K562 (cell line): ENCODE data around the gene SAPCD1. TPM values are rescaled to one million over a fixed set of nuclear protein-coding genes. Genes with fewer than 3 reads are reported as not detected.

Source experiments
- BCL6 ChIP-seq: fragments of 250-450 bp; sonication (Bioruptor Pico); IDR thresholded peaks from 2 replicates; pipeline ENCODE4 v1.4.0; 2020
- CHD2 ChIP-seq: IDR thresholded peaks from 2 replicates; pipeline ENCODE4 v1.6.1; 2011; ENCODE audit warnings: low read depth, low read length
- ELF4 ChIP-seq: fragments of 450-650 bp; formaldehyde crosslinking; IDR thresholded peaks from 2 replicates; pipeline ENCODE4 v1.4.0; 2022; ENCODE audit warnings: missing genetic modification characterization
- GTF2F1 ChIP-seq: IDR thresholded peaks from 2 replicates; pipeline ENCODE4 v1.6.1; 2011; ENCODE audit warnings: low read depth, low read length, improper control_type of control experiment
- HNRNPK ChIP-seq: fragments of 200-400 bp; formaldehyde crosslinking; IDR thresholded peaks from one replicate; pipeline ENCODE4 v1.6.1; 2018; ENCODE audit warnings: mild to moderate bottlenecking, low read depth, low read length; ENCODE audit not compliant: poor library complexity, severe bottlenecking
- KLF10 ChIP-seq: fragments of 250-450 bp; sonication (Bioruptor Pico); IDR thresholded peaks from 2 replicates; pipeline ENCODE4 v1.6.1; 2021; ENCODE audit warnings: matching md5 sums
- PML ChIP-seq: IDR thresholded peaks from 2 replicates; pipeline ENCODE4 v1.6.1; 2012; ENCODE audit warnings: low read length, inconsistent platforms
- POLR2B ChIP-seq: fragments of 450-650 bp; IDR thresholded peaks from 2 replicates; pipeline ENCODE4 v1.6.1; 2018; ENCODE audit warnings: low read depth; ENCODE audit not compliant: partially characterized antibody
- RBBP5 ChIP-seq: fragments of 200-600 bp; sonication (generic); IDR thresholded peaks from 2 replicates; pipeline ENCODE4 v1.6.1; 2012; ENCODE audit warnings: borderline replicate concordance, mild to moderate bottlenecking, low read length, control low read depth, inconsistent platforms; ENCODE audit not compliant: insufficient read depth, poor library complexity, severe bottlenecking
- SMARCE1 ChIP-seq: fragments of 450-650 bp; IDR thresholded peaks from 2 replicates; pipeline ENCODE4 v1.7.1; 2016; ENCODE audit warnings: mild to moderate bottlenecking
- SNRNP70 ChIP-seq: fragments of 200-400 bp; formaldehyde crosslinking; optimal IDR thresholded peaks from 2 replicates; pipeline ENCODE3; 2017; ENCODE audit warnings: low read depth, low read length
- SOX6 ChIP-seq: fragments of 450-650 bp; IDR thresholded peaks from 2 replicates; pipeline ENCODE4 v1.6.1; 2014; ENCODE audit warnings: mild to moderate bottlenecking
- SREBF1 ChIP-seq: fragments of 150-350 bp; IDR thresholded peaks from 2 replicates; pipeline ENCODE4 v1.6.1; 2014; ENCODE audit warnings: antibody characterized with exemption, low read depth, low read length, borderline replicate concordance
- ZBED1 ChIP-seq: IDR thresholded peaks from 2 replicates; pipeline ENCODE4 v1.6.1; 2014
- polyA plus RNA-seq, 8 experiments: library from polyadenylated mRNA; depleted of rRNA in 4 of 8; stranded (reverse) in 5 of 8; unstranded in 3 of 8; fragments of >200 nt; fragmentation: Nextera tagmentation in 2 of 8; fragmentation: Illumina TruSeq in 1 of 8; extraction: Ambion mirVana in 2 of 8; extraction: Trizol in 1 of 8; gene quantifications; 2 replicates each; pipeline versions ENCODE4 v1.2.1 to v1.2.3, GENCODE V29; 2011 to 2014; ENCODE audit warnings: inconsistent platforms in 1 of 8, missing spikeins in 1 of 8
- total RNA-seq, 7 experiments: library from RNA; depleted of rRNA in 6 of 7; stranded (reverse); fragments of >200 nt in 6 of 7; fragmentation: Illumina TruSeq in 2 of 7; extraction: Trizol in 2 of 7; gene quantifications; 2 replicates each; pipeline versions ENCODE4 v1.2.1 to v1.2.3, GENCODE V29; 2011 to 2021; ENCODE audit warnings: low replicate concordance in 1 of 7
- TF ChIP-seq, protein P1 (sequence below): fragments of 250-450 bp; sonication (Bioruptor Pico); IDR thresholded peaks from 2 replicates; pipeline ENCODE4 v1.9.0; 2021; ENCODE audit warnings: mild to moderate bottlenecking, inconsistent platforms
- TF ChIP-seq, protein P2 (sequence below): sonication (generic); formaldehyde crosslinking; IDR thresholded peaks from 2 replicates; pipeline ENCODE4 v1.8.1; 2023; ENCODE audit warnings: mild to moderate bottlenecking, missing genetic modification reagents, moderate library complexity
- TF ChIP-seq, protein P3 (sequence below): sonication (generic); formaldehyde crosslinking; IDR thresholded peaks from 2 replicates; pipeline ENCODE4 v1.8.0; 2022; ENCODE audit warnings: missing genetic modification reagents, mild to moderate bottlenecking, borderline replicate concordance
- TF ChIP-seq, protein P4 (sequence below), 2 experiments: fragments of 450-650 bp in 1 of 2; IDR thresholded peaks; 2 replicates each; pipeline ENCODE4 v1.6.1; 2011 to 2017; ENCODE audit warnings: low read depth in 2 of 2, antibody characterized with exemption in 1 of 2, borderline replicate concordance in 1 of 2, low read length in 1 of 2, mild to moderate bottlenecking in 1 of 2, mixed read lengths in 1 of 2; ENCODE audit not compliant: control insufficient read depth in 1 of 2

The SAPCD1 gene
- total and polyA plus RNA-seq, 9 of the 15 experiments (the other 6 are each of a cell fraction or from before 2014, with no cell fraction given) = 2.6 to 30.2 (median 7.4) TPM

DNA sequence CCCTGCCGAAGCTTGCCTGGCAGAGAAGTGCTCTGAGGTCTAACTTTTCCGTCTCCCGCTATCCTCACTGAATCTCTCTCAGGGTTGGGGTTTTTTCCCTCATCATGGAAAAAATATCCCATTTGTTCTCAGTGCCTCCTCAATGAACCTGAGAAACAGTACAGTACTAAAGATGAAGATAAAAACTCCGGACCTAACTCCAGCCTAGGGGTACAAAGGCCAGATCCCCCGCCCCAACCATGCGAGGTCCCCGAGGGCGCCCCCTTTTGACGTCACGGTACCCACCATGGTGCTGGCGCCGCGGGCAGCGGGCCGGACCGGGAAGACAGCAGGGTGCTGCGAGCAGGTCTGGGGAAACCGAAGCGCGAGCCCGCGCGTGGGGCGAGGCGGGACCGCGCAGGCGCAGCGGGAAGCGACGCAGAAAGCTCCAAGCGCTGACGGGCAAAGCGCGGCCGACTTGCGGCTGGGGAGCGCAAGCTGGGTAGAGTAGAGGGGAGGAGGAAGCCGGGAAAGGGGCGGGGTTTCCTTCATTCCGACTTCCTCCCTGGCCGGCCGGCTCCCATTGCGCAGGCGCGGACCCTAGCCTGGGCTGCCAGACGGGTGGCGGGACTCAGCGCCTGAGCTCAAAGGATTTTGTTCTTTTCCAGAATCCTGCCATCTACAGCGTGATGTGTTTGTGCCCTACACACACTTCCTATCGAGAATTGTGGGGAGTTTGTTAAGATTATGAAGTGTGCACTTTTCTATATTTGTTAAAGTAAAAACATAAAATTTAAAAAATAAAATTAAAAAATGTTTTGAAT is 44.2 kb downstream of the SAPCD1 start, which contains the start of gene LSM2 (continued):
- TF ChIP-seq KLF10 (no peak), BCL6 (CRISPR knock-in tag) (no peak), ZBED1 (peak; percentile 49; the same call in 1 of the 2 replicates), RBBP5 (peak; percentile 99), SNRNP70 (no peak), PML (peak; percentile 88), GTF2F1 (peak; percentile 84; the same call in 1 of the 2 replicates), SOX6 (peak; percentile 55; the same call in 1 of the 2 replicates), POLR2B (peak; percentile 96), SMARCE1 (0 out of 2 replicates have a peak, but pooled peaks have one; percentile 15), HNRNPK (peak; percentile 40), ELF4 (CRISPR knock-in tag) (no peak; the same call in 1 of the 2 replicates), CHD2 (0 out of 2 replicates have a peak, but pooled peaks have one; percentile 11), SREBF1 (peak; percentile 92; the same call in 1 of the 2 replicates)
- TF ChIP-seq, protein P1, sequence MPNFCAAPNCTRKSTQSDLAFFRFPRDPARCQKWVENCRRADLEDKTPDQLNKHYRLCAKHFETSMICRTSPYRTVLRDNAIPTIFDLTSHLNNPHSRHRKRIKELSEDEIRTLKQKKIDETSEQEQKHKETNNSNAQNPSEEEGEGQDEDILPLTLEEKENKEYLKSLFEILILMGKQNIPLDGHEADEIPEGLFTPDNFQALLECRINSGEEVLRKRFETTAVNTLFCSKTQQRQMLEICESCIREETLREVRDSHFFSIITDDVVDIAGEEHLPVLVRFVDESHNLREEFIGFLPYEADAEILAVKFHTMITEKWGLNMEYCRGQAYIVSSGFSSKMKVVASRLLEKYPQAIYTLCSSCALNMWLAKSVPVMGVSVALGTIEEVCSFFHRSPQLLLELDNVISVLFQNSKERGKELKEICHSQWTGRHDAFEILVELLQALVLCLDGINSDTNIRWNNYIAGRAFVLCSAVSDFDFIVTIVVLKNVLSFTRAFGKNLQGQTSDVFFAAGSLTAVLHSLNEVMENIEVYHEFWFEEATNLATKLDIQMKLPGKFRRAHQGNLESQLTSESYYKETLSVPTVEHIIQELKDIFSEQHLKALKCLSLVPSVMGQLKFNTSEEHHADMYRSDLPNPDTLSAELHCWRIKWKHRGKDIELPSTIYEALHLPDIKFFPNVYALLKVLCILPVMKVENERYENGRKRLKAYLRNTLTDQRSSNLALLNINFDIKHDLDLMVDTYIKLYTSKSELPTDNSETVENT (CRISPR knock-in tag) = peak; percentile 86
- TF ChIP-seq, protein P2, sequence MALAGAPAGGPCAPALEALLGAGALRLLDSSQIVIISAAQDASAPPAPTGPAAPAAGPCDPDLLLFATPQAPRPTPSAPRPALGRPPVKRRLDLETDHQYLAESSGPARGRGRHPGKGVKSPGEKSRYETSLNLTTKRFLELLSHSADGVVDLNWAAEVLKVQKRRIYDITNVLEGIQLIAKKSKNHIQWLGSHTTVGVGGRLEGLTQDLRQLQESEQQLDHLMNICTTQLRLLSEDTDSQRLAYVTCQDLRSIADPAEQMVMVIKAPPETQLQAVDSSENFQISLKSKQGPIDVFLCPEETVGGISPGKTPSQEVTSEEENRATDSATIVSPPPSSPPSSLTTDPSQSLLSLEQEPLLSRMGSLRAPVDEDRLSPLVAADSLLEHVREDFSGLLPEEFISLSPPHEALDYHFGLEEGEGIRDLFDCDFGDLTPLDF (CRISPR knock-in tag) = peak; percentile 98
- TF ChIP-seq, protein P3, sequence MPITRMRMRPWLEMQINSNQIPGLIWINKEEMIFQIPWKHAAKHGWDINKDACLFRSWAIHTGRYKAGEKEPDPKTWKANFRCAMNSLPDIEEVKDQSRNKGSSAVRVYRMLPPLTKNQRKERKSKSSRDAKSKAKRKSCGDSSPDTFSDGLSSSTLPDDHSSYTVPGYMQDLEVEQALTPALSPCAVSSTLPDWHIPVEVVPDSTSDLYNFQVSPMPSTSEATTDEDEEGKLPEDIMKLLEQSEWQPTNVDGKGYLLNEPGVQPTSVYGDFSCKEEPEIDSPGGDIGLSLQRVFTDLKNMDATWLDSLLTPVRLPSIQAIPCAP = no peak
- TF ChIP-seq, protein P4, sequence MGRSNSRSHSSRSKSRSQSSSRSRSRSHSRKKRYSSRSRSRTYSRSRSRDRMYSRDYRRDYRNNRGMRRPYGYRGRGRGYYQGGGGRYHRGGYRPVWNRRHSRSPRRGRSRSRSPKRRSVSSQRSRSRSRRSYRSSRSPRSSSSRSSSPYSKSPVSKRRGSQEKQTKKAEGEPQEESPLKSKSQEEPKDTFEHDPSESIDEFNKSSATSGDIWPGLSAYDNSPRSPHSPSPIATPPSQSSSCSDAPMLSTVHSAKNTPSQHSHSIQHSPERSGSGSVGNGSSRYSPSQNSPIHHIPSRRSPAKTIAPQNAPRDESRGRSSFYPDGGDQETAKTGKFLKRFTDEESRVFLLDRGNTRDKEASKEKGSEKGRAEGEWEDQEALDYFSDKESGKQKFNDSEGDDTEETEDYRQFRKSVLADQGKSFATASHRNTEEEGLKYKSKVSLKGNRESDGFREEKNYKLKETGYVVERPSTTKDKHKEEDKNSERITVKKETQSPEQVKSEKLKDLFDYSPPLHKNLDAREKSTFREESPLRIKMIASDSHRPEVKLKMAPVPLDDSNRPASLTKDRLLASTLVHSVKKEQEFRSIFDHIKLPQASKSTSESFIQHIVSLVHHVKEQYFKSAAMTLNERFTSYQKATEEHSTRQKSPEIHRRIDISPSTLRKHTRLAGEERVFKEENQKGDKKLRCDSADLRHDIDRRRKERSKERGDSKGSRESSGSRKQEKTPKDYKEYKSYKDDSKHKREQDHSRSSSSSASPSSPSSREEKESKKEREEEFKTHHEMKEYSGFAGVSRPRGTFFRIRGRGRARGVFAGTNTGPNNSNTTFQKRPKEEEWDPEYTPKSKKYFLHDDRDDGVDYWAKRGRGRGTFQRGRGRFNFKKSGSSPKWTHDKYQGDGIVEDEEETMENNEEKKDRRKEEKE (IDR thresholded peaks at IDR 0.05; ENCODE audit: borderline replicate concordance in 1 of 2, control insufficient read depth in 1 of 2, low read depth in 2 of 2, low read length in 1 of 2) = no peak
